ENCODE measurements around the gene MIPEP.

DNA sequence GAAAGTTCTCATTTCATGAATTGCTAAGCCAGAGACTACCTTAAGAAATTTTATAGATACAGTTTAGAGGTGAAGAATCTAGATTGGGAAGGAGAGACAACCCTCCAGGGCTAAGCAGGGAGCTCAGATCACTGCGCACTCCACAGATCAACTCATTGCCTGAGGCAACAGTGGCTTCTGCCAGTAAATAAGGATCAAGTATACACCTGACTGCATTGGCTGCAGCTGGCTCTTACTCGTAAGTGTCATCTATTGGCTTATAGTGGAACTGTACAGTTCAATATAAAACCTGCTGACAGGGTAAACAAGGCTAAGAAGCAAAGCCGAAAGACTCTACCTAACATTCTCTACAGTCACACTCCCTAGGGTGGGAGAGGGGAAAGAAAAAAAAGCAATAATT is 26.1 kb upstream of the MIPEP start:
- TF ChIP-seq, protein P1, sequence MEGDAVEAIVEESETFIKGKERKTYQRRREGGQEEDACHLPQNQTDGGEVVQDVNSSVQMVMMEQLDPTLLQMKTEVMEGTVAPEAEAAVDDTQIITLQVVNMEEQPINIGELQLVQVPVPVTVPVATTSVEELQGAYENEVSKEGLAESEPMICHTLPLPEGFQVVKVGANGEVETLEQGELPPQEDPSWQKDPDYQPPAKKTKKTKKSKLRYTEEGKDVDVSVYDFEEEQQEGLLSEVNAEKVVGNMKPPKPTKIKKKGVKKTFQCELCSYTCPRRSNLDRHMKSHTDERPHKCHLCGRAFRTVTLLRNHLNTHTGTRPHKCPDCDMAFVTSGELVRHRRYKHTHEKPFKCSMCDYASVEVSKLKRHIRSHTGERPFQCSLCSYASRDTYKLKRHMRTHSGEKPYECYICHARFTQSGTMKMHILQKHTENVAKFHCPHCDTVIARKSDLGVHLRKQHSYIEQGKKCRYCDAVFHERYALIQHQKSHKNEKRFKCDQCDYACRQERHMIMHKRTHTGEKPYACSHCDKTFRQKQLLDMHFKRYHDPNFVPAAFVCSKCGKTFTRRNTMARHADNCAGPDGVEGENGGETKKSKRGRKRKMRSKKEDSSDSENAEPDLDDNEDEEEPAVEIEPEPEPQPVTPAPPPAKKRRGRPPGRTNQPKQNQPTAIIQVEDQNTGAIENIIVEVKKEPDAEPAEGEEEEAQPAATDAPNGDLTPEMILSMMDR (IDR thresholded peaks at IDR 0.05; ENCODE audit: low read length) = no peak
- no peak for TF ChIP-seq EZH2 (IDR thresholded peaks at IDR 0.05; ENCODE audit: borderline replicate concordance, low read length)

All from OCI-LY1 (cell line).